HEK293 (cell line): ENCODE data around the gene CC2D1A.

ENCODE experiments used
- CTCF ChIA-PET: fragments of 350-600 bp; formaldehyde crosslinking; extraction: SDS; loops from one replicate; lab custom pipeline; 2021; ENCODE audit warnings: antibody characterized with exemption; lab: Yijun Ruan, JAX
- POLR2A ChIA-PET: fragments of 300-600 bp; formaldehyde crosslinking; extraction: SDS; loops from one replicate; lab custom pipeline; 2020; ENCODE audit warnings: antibody characterized with exemption, inconsistent platforms; lab: Yijun Ruan, JAX
- H3K27ac ChIP-seq: fragments of 200-500 bp; sonication (Bioruptor generic); 2 replicates; pipeline ENCODE4 v1.5.1; 2014; ENCODE audit warnings: low read depth, low read length, control low read depth, inconsistent platforms; ENCODE audit errors: extremely low read depth
- H3K36me3 ChIP-seq, 2 experiments: fragments of 200-500 bp in 1 of 2; sonication (Bioruptor generic) in 1 of 2; 1 replicate in 1 of 2; 2 replicates in 1 of 2; pipeline ENCODE4 v1.5.1; 2014 to 2017; ENCODE audit warnings: inconsistent platforms in 2 of 2, low read length in 2 of 2; ENCODE audit not compliant: control insufficient read depth in 2 of 2, insufficient read depth in 1 of 2
- H3K4me1 ChIP-seq: fragments of 200-500 bp; sonication (Bioruptor generic); 2 replicates; pipeline ENCODE4 v1.5.1; 2014; ENCODE audit warnings: mild to moderate bottlenecking, low read length, inconsistent platforms; ENCODE audit not compliant: control insufficient read depth, insufficient read depth
- H3K4me3 ChIP-seq: 2 replicates; pipeline ENCODE4 v1.5.1; 2011; ENCODE audit warnings: low read depth, mild to moderate bottlenecking, control low read depth, low read length, moderate library complexity
- H3K9me3 ChIP-seq: fragments of 200-500 bp; sonication (Bioruptor generic); 2 replicates; pipeline ENCODE4 v1.5.1; 2014; ENCODE audit warnings: low read depth, low read length, inconsistent platforms; ENCODE audit not compliant: control insufficient read depth, insufficient read depth
- EGR2 ChIP-seq: fragments of 450-650 bp; formaldehyde crosslinking; IDR thresholded peaks from 2 replicates; pipeline ENCODE4 v1.5.1; 2016; ENCODE audit warnings: low read depth, missing biosample characterization, missing genetic modification characterization
- KLF10 ChIP-seq: fragments of 450-650 bp; IDR thresholded peaks from 2 replicates; pipeline ENCODE4 v1.5.1; 2018; ENCODE audit warnings: missing biosample characterization, mild to moderate bottlenecking, missing genetic modification characterization
- KLF7 ChIP-seq: fragments of 450-650 bp; formaldehyde crosslinking; IDR thresholded peaks from 2 replicates; pipeline ENCODE4 v1.5.1; 2016; ENCODE audit warnings: missing biosample characterization, missing genetic modification characterization, borderline replicate concordance
- WT1 ChIP-seq: fragments of 450-650 bp; formaldehyde crosslinking; IDR thresholded peaks from 2 replicates; pipeline ENCODE4 v1.5.1; 2016; ENCODE audit warnings: missing biosample characterization, missing genetic modification characterization
- ZBTB11 ChIP-seq: fragments of 450-650 bp; formaldehyde crosslinking; conservative IDR thresholded peaks from 2 replicates; pipeline ENCODE4 v1.5.1; 2016; ENCODE audit warnings: low read depth, missing biosample characterization, missing genetic modification characterization
- ZBTB44 ChIP-seq: fragments of 450-650 bp; IDR thresholded peaks from 2 replicates; pipeline ENCODE4 v1.5.1; 2018; ENCODE audit warnings: missing biosample characterization, mild to moderate bottlenecking, missing genetic modification characterization
- ZBTB48 ChIP-seq: fragments of 450-650 bp; formaldehyde crosslinking; IDR thresholded peaks from 2 replicates; pipeline ENCODE4 v1.5.1; 2016; ENCODE audit warnings: missing biosample characterization, missing genetic modification characterization
- ZNF10 ChIP-seq: fragments of 450-650 bp; formaldehyde crosslinking; IDR thresholded peaks from 2 replicates; pipeline ENCODE4 v1.5.1; 2017; ENCODE audit warnings: missing biosample characterization, missing genetic modification characterization
- ZNF146 ChIP-seq: fragments of 450-650 bp; formaldehyde crosslinking; IDR thresholded peaks from 2 replicates; pipeline ENCODE4 v1.5.1; 2016; ENCODE audit warnings: missing biosample characterization, missing genetic modification characterization
- ZNF148 ChIP-seq: fragments of 450-650 bp; formaldehyde crosslinking; IDR thresholded peaks from 2 replicates; pipeline ENCODE4 v1.5.0; 2017; ENCODE audit warnings: missing biosample characterization, missing genetic modification characterization, borderline replicate concordance
- ZNF302 ChIP-seq: fragments of 450-650 bp; formaldehyde crosslinking; IDR thresholded peaks from 2 replicates; pipeline ENCODE4 v1.5.1; 2016; ENCODE audit warnings: missing biosample characterization, missing genetic modification characterization, low read depth
- ZNF335 ChIP-seq: fragments of 450-650 bp; formaldehyde crosslinking; conservative IDR thresholded peaks from 2 replicates; pipeline ENCODE4 v1.5.1; 2016; ENCODE audit warnings: missing biosample characterization, missing genetic modification characterization
- ZNF426 ChIP-seq: fragments of 450-650 bp; formaldehyde crosslinking; IDR thresholded peaks from 2 replicates; pipeline ENCODE4 v1.5.1; 2017; ENCODE audit warnings: missing biosample characterization, missing genetic modification characterization, mild to moderate bottlenecking, inconsistent platforms, moderate library complexity
- ZNF48 ChIP-seq: fragments of 450-650 bp; formaldehyde crosslinking; IDR thresholded peaks from 2 replicates; pipeline ENCODE4 v1.5.1; 2016; ENCODE audit warnings: missing biosample characterization, missing genetic modification characterization
- ZNF501 ChIP-seq: fragments of 450-650 bp; formaldehyde crosslinking; IDR thresholded peaks from 2 replicates; pipeline ENCODE4 v1.5.1; 2016; ENCODE audit warnings: missing biosample characterization, missing genetic modification characterization
- ZNF530 ChIP-seq: fragments of 450-650 bp; formaldehyde crosslinking; IDR thresholded peaks from 2 replicates; pipeline ENCODE4 v1.5.1; 2016; ENCODE audit warnings: low read depth, missing biosample characterization, missing genetic modification characterization
- ZNF549 ChIP-seq: fragments of 450-650 bp; IDR thresholded peaks from 2 replicates; pipeline ENCODE4 v1.5.1; 2018; ENCODE audit warnings: missing biosample characterization, missing genetic modification characterization, mild to moderate bottlenecking, inconsistent platforms, moderate library complexity
- ZNF558 ChIP-seq: fragments of 450-650 bp; formaldehyde crosslinking; IDR thresholded peaks from 2 replicates; pipeline ENCODE4 v1.5.1; 2016; ENCODE audit warnings: missing biosample characterization, missing genetic modification characterization
- ZNF585B ChIP-seq: fragments of 450-650 bp; formaldehyde crosslinking; IDR thresholded peaks from 2 replicates; pipeline ENCODE4 v1.5.1; 2016; ENCODE audit warnings: missing biosample characterization, missing genetic modification characterization
- ZNF610 ChIP-seq: fragments of 450-650 bp; formaldehyde crosslinking; IDR thresholded peaks from 2 replicates; pipeline ENCODE4 v1.5.1; 2016; ENCODE audit warnings: missing biosample characterization, missing genetic modification characterization, borderline replicate concordance
- ZNF626 ChIP-seq: fragments of 450-650 bp; sonication (Bioruptor Pico); formaldehyde crosslinking; IDR thresholded peaks from 2 replicates; pipeline ENCODE4 v1.5.1; 2018; ENCODE audit warnings: missing biosample characterization, missing genetic modification characterization, inconsistent platforms
- ZNF704 ChIP-seq: fragments of 450-650 bp; formaldehyde crosslinking; IDR thresholded peaks from 2 replicates; pipeline ENCODE4 v1.5.1; 2016; ENCODE audit warnings: missing biosample characterization, missing genetic modification characterization
- ZNF707 ChIP-seq: fragments of 450-650 bp; formaldehyde crosslinking; IDR thresholded peaks from 2 replicates; pipeline ENCODE4 v1.5.1; 2016; ENCODE audit warnings: missing biosample characterization, missing genetic modification characterization
- ZNF747 ChIP-seq: fragments of 450-650 bp; formaldehyde crosslinking; IDR thresholded peaks from 2 replicates; pipeline ENCODE4 v1.5.1; 2016; ENCODE audit warnings: missing biosample characterization, missing genetic modification characterization
- ZSCAN18 ChIP-seq: fragments of 450-650 bp; formaldehyde crosslinking; IDR thresholded peaks from 2 replicates; pipeline ENCODE4 v1.5.1; 2016; ENCODE audit warnings: missing biosample characterization, missing genetic modification characterization
- ZXDB ChIP-seq: fragments of 450-650 bp; formaldehyde crosslinking; IDR thresholded peaks from 2 replicates; pipeline ENCODE4 v1.5.1; 2016; ENCODE audit warnings: missing biosample characterization, missing genetic modification characterization

Gene CC2D1A

GRCh38 chr19:13965926-13966683 is 60.1 kb downstream of the CC2D1A start:
- H3K27ac ChIP-seq, result no peak overlapping the region
- CTCF ChIA-PET, result interaction anchor here (0.6 kb wide), 1 partner anchor 19 kb away, joined by 3 read pairs; no protein-coding TSS in a partner anchor
- POLR2A ChIA-PET, result no interaction called here
- peaks cover 3% of the 10 kb centered on the region; the same call in 1 of the 2 replicates for H3K4me1 ChIP-seq
- TF ChIP-seq ZNF707 (no peak), ZNF335 (tag by site-specific recombination) (no peak), ZNF426 (no peak), KLF10 (no peak), ZNF146 (tag by site-specific recombination) (no peak), ZXDB (tag by site-specific recombination) (no peak), ZNF501 (tag by site-specific recombination) (no peak), ZNF558 (tag by site-specific recombination) (no peak), ZSCAN18 (tag by site-specific recombination) (no peak), ZNF148 (tag by site-specific recombination) (no peak), ZNF585B (tag by site-specific recombination) (no peak), KLF7 (no peak), ZBTB44 (tag by site-specific recombination) (no peak), WT1 (no peak)
- peaks cover 19 to 66% of the 10 kb centered on the region in 2 experiments; a peak in 2 of 3 replicates for H3K36me3 ChIP-seq
- H3K9me3 ChIP-seq, result no peaks in the 10 kb centered on the region
- no peak overlapping the region for H3K4me3 ChIP-seq

- CTCF ChIA-PET, result interaction anchor here (0.6 kb wide), 1 partner anchor 19 kb away, joined by 3 read pairs; no protein-coding TSS in a partner anchor
- H3K4me1 ChIP-seq, result peaks cover 3% of the 10 kb centered on the region; the same call in 1 of the 2 replicates
- H3K27ac ChIP-seq, result no peak overlapping the region
- no peak overlapping the region for H3K4me3 ChIP-seq
- H3K9me3 ChIP-seq, result no peaks in the 10 kb centered on the region
- H3K36me3 ChIP-seq, result peaks cover 19 to 69% of the 10 kb centered on the region in 2 experiments; a peak in 2 of 3 replicates
- POLR2A ChIA-PET, result no interaction called here
- TF ChIP-seq ZNF610 (tag by site-specific recombination), result no peak
- TF ChIP-seq WT1, result no peak
- TF ChIP-seq ZNF549 (tag by site-specific recombination), result no peak
- TF ChIP-seq ZBTB11 (tag by site-specific recombination), result no peak
- no peak for TF ChIP-seq ZNF302
- TF ChIP-seq ZNF48, result no peak
- no peak for TF ChIP-seq ZNF10 (tag by site-specific recombination)
- no peak for TF ChIP-seq ZNF626 (tag by site-specific recombination)
- no peak for TF ChIP-seq ZNF704
- no peak for TF ChIP-seq ZBTB48 (tag by site-specific recombination)
- TF ChIP-seq ZNF747 (tag by site-specific recombination), result no peak
- TF ChIP-seq EGR2 (tag by site-specific recombination), result no peak
- no peak for TF ChIP-seq ZNF530 (tag by site-specific recombination)
These were observed 60.7 kb downstream of the CC2D1A start for GRCh38 chr19:13966684-13967128.
